Measurements from ENCODE around the gene ST7. TPM values are rescaled to one million over a fixed set of nuclear protein-coding genes. Genes with fewer than 3 reads are reported as not detected.

The ST7 gene
- total RNA-seq, 2 experiments from 2014 or later = 4.9 to 5.4 TPM

DNA sequence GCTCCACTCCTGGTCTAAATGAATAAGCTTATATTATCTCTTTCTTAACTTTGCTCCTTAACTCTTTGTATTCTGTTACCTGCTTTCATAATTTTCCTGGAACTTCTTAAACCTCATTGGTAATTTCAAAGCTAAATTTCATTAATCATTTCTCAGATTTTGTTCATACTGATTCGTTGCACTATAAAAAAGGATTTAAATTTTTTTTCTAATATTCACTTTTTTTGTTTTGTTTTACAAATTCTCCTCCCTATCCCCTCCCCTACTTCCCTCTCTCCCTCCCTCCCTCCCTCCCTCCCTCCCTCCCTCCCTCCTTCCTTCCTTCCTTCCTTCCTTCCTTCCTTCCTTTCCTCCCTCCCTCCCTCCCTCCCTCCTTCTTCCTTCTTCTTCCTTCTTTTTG, 14.7 kb downstream of the ST7 start:
- CTCF ChIA-PET = no interaction called here
- intact Hi-C loops (cut with DNase I, micrococcal nuclease) = no loop called here

GRCh38 chr7:116968631-116969030, 15.3 kb downstream of the ST7 start:
- Mint-ChIP-seq H3K4me1 (ENCODE audit: low read depth) (no peaks in the 10 kb centered on the region), H3K27me3 (no peaks in the 10 kb centered on the region), H3K9me3 (no peaks in the 10 kb centered on the region), H3K36me3 (ENCODE audit: low read depth) (no peaks in the 10 kb centered on the region), H3K27ac (no peak overlapping the region), H3K4me3 (no peak overlapping the region)
- Histone ChIP-seq H3K36me3 (ENCODE audit: insufficient read depth, low read length) (no peaks in the 10 kb centered on the region), H3K27me3 (ENCODE audit: control insufficient read depth in 1 of 2, insufficient read depth in 2 of 2, low read length in 2 of 2) (no peaks in the 10 kb centered on the region), H3K9me3 (ENCODE audit: control insufficient read depth in 1 of 2, insufficient read depth in 1 of 2, low read length in 2 of 2) (no peaks in the 10 kb centered on the region), H3K4me1 (ENCODE audit: insufficient read depth, low read length) (no peaks in the 10 kb centered on the region), H3K4me3 (ENCODE audit: low read length) (no peak overlapping the region), H3K27ac (ENCODE audit: low read depth in 1 of 2, low read length in 2 of 2) (no peak overlapping the region)
- TF ChIP-seq, protein P1, sequence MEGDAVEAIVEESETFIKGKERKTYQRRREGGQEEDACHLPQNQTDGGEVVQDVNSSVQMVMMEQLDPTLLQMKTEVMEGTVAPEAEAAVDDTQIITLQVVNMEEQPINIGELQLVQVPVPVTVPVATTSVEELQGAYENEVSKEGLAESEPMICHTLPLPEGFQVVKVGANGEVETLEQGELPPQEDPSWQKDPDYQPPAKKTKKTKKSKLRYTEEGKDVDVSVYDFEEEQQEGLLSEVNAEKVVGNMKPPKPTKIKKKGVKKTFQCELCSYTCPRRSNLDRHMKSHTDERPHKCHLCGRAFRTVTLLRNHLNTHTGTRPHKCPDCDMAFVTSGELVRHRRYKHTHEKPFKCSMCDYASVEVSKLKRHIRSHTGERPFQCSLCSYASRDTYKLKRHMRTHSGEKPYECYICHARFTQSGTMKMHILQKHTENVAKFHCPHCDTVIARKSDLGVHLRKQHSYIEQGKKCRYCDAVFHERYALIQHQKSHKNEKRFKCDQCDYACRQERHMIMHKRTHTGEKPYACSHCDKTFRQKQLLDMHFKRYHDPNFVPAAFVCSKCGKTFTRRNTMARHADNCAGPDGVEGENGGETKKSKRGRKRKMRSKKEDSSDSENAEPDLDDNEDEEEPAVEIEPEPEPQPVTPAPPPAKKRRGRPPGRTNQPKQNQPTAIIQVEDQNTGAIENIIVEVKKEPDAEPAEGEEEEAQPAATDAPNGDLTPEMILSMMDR (IDR thresholded peaks at IDR 0.05) = no peak
- POLR2A ChIA-PET = no interaction called here
- ATAC-seq (ENCODE audit: poor library complexity) = no peak
- CTCF ChIA-PET = no interaction called here
- no peak for DNase-seq
- intact Hi-C loops (cut with DNase I, micrococcal nuclease) = no loop called here

More for the DNA sequence above, 14.7 kb downstream of the ST7 start:
- Histone ChIP-seq H3K4me3 (ENCODE audit: low read length) (no peak overlapping the region), H3K27me3 (ENCODE audit: control insufficient read depth in 1 of 2, insufficient read depth in 2 of 2, low read length in 2 of 2) (no peaks in the 10 kb centered on the region), H3K9me3 (ENCODE audit: control insufficient read depth in 1 of 2, insufficient read depth in 1 of 2, low read length in 2 of 2) (no peaks in the 10 kb centered on the region), H3K36me3 (ENCODE audit: insufficient read depth, low read length) (no peaks in the 10 kb centered on the region), H3K27ac (ENCODE audit: low read depth in 1 of 2, low read length in 2 of 2) (no peak overlapping the region), H3K4me1 (ENCODE audit: insufficient read depth, low read length) (no peaks in the 10 kb centered on the region)
- ATAC-seq (ENCODE audit: poor library complexity) (no peak), DNase-seq (no peak)
- Mint-ChIP-seq H3K9me3 (no peaks in the 10 kb centered on the region), H3K36me3 (ENCODE audit: low read depth) (no peaks in the 10 kb centered on the region), H3K27ac (no peak overlapping the region), H3K27me3 (no peaks in the 10 kb centered on the region), H3K4me1 (ENCODE audit: low read depth) (no peaks in the 10 kb centered on the region), H3K4me3 (no peak overlapping the region)
- POLR2A ChIA-PET = no interaction called here
- TF ChIP-seq, protein P1 (IDR thresholded peaks at IDR 0.05) = no peak

GRCh38 chr7:116969371-116969902, 16.1 kb downstream of the ST7 start:
- Histone ChIP-seq H3K9me3 (ENCODE audit: control insufficient read depth in 1 of 2, insufficient read depth in 1 of 2, low read length in 2 of 2) (no peaks in the 10 kb centered on the region), H3K36me3 (ENCODE audit: insufficient read depth, low read length) (no peaks in the 10 kb centered on the region), H3K27ac (ENCODE audit: low read depth in 1 of 2, low read length in 2 of 2) (no peak overlapping the region), H3K27me3 (ENCODE audit: control insufficient read depth in 1 of 2, insufficient read depth in 2 of 2, low read length in 2 of 2) (no peaks in the 10 kb centered on the region), H3K4me3 (ENCODE audit: low read length) (no peak overlapping the region), H3K4me1 (ENCODE audit: insufficient read depth, low read length) (no peaks in the 10 kb centered on the region)
- no peaks in the 10 kb centered on the region for H3K27me3 Mint-ChIP-seq
- H3K4me3 Mint-ChIP-seq = no peak overlapping the region
- no peaks in the 10 kb centered on the region for H3K4me1 Mint-ChIP-seq (ENCODE audit: low read depth)
- intact Hi-C loops (cut with DNase I, micrococcal nuclease) = no loop called here
- no peak for DNase-seq
- TF ChIP-seq, protein P1 (IDR thresholded peaks at IDR 0.05) = no peak
- no peak overlapping the region for H3K27ac Mint-ChIP-seq
- no peaks in the 10 kb centered on the region for H3K36me3 Mint-ChIP-seq (ENCODE audit: low read depth)
- no peak for ATAC-seq (ENCODE audit: poor library complexity)
- H3K9me3 Mint-ChIP-seq = no peaks in the 10 kb centered on the region
- ChIA-PET CTCF (no interaction called here), POLR2A (no interaction called here)
